Measurements from ENCODE around the gene MED12. TPM values are rescaled to one million over a fixed set of nuclear protein-coding genes. Genes with fewer than 3 reads are reported as not detected.
A peak's percentile ranks its signal among the peaks of the same experiment; 100 is the strongest.

The MED12 gene
- total RNA-seq, 1 experiment from 2014 or later, result 44.1 TPM

DNA sequence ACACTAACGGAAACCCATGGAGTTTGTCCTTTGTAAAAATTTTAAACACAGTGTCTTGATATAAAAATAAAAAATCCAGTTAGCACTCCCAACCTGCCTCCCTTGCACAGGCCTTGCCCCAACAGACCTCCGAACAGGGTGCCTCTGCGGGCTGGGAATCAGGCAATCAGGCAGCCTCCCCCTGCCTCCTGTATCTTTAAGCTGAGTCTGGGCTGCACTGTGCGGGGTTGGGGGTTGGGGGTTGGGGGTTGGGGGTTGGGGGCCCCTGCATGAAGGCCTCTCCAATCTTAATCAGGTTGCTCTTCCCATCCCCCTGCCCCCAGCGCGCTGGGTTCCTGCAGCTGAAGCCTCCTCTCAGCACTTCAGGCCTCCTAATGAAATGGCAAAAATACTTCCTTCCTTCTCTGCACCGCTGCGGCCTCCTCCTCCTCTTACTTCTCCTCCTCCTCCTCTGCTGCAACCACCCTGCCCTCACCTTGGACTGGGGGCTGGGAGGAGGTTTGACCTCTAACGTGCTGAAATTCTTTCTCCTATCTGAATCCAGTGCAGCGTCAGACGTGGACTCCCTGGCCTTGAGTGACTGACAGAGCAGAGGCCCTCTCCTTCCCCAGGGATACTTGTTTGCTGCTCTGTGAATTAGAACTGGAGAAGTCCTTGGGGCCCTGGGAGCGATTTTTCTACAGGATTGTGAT lies 52.9 kb downstream of the MED12 start:
- no peaks in the 10 kb centered on the region for H3K9me3 ChIP-seq
- DNase-seq, result no peak
- Mint-ChIP-seq H3K4me3 (ENCODE audit: unreplicated experiment) (no peak overlapping the region), H3K9me3 (ENCODE audit: unreplicated experiment) (no peaks in the 10 kb centered on the region), H3K27me3 (ENCODE audit: insufficient read depth, unreplicated experiment) (no peaks in the 10 kb centered on the region), H3K36me3 (ENCODE audit: insufficient read depth, unreplicated experiment) (no peaks in the 10 kb centered on the region), H3K27ac (ENCODE audit: unreplicated experiment) (peak overlapping the region; percentile 42), H3K4me1 (ENCODE audit: low read depth, unreplicated experiment) (peaks cover 7% of the 10 kb centered on the region)
- H3K36me3 ChIP-seq (ENCODE audit: control insufficient read depth, insufficient read depth, low read length), result no peaks in the 10 kb centered on the region
- TF ChIP-seq, protein P1, sequence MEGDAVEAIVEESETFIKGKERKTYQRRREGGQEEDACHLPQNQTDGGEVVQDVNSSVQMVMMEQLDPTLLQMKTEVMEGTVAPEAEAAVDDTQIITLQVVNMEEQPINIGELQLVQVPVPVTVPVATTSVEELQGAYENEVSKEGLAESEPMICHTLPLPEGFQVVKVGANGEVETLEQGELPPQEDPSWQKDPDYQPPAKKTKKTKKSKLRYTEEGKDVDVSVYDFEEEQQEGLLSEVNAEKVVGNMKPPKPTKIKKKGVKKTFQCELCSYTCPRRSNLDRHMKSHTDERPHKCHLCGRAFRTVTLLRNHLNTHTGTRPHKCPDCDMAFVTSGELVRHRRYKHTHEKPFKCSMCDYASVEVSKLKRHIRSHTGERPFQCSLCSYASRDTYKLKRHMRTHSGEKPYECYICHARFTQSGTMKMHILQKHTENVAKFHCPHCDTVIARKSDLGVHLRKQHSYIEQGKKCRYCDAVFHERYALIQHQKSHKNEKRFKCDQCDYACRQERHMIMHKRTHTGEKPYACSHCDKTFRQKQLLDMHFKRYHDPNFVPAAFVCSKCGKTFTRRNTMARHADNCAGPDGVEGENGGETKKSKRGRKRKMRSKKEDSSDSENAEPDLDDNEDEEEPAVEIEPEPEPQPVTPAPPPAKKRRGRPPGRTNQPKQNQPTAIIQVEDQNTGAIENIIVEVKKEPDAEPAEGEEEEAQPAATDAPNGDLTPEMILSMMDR (IDR thresholded peaks at IDR 0.05; ENCODE audit: insufficient read depth in 1 of 2, low read depth in 1 of 2, low read length in 1 of 2, severe bottlenecking in 1 of 2, unreplicated experiment in 1 of 2), result no peak
- ChIA-PET POLR2A (no interaction called here), CTCF (no interaction called here)
- H3K27me3 ChIP-seq (replicated peaks; ENCODE audit: control insufficient read depth, insufficient read depth, low read length), result no peaks in the 10 kb centered on the region
- H3K4me3 ChIP-seq (ENCODE audit: low read depth, low read length), result no peak overlapping the region
- intact Hi-C loops (cut with micrococcal nuclease; ENCODE audit: unreplicated experiment), result no loop called here
- no peaks in the 10 kb centered on the region for H3K4me1 ChIP-seq
- no TSS peak for BruUV-seq (replicated peaks)

DNA sequence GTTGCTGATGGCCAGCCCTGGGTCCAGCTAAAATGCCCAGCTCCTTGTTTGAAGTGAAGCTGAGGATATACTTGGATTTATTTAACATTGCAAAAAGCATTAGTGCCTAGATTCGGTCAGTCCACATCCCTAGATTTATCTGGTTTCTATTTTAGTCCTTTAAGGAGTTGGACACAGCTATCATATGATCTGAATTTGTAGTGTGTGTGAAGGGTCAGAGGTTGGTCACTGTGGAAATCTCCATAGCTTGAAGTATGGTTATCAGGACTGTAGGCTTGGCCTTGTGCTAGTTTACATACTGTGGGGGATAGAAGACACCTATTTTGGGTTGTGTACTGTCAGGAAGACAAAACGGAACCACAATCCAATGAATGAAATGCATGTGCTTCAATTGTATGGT lies 55.0 kb downstream of the MED12 start:
- no TSS peak for BruUV-seq (replicated peaks)
- intact Hi-C loops (cut with micrococcal nuclease; ENCODE audit: unreplicated experiment), result no loop called here
- Histone ChIP-seq H3K27me3 (replicated peaks; ENCODE audit: control insufficient read depth, insufficient read depth, low read length) (no peaks in the 10 kb centered on the region), H3K36me3 (ENCODE audit: control insufficient read depth, insufficient read depth, low read length) (no peaks in the 10 kb centered on the region), H3K4me3 (ENCODE audit: low read depth, low read length) (no peak overlapping the region), H3K4me1 (peaks cover 14% of the 10 kb centered on the region; the same call in 1 of the 2 replicates), H3K9me3 (no peaks in the 10 kb centered on the region)
- no peak for DNase-seq
- Mint-ChIP-seq H3K27me3 (ENCODE audit: insufficient read depth, unreplicated experiment) (no peaks in the 10 kb centered on the region), H3K9me3 (ENCODE audit: unreplicated experiment) (no peaks in the 10 kb centered on the region), H3K4me3 (ENCODE audit: unreplicated experiment) (no peak overlapping the region), H3K36me3 (ENCODE audit: insufficient read depth, unreplicated experiment) (no peaks in the 10 kb centered on the region), H3K27ac (ENCODE audit: unreplicated experiment) (no peak overlapping the region), H3K4me1 (ENCODE audit: low read depth, unreplicated experiment) (peaks cover 20% of the 10 kb centered on the region)
- POLR2A ChIA-PET, result interaction anchor here (0.5 kb wide), 1 partner anchor 9 kb away, joined by 3 read pairs; no protein-coding TSS in a partner anchor
- CTCF ChIA-PET, result no interaction called here
- TF ChIP-seq, protein P1 (IDR thresholded peaks at IDR 0.05; ENCODE audit: insufficient read depth in 1 of 2, low read depth in 1 of 2, low read length in 1 of 2, severe bottlenecking in 1 of 2, unreplicated experiment in 1 of 2), result no peak

DNA sequence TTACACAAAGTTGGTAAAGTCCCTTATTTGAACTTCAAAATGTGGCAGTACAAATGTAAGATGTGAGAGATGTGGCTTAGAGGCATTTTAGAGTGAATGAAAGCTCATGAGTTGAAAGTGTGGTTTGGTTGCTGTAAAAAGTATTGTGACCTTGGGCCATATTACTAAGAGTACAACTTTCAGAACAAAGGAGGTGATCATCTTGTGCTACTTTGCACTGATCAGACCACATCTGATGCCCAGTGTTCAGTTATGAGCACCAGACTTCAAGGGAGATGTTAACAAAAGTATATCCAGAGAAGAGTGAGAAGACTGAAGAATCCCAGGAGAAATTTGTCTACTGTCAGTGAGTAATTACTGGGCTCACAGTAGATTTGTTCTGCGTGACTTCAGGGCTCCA lies 56.4 kb downstream of the MED12 start:
- no TSS peak for BruUV-seq (replicated peaks)
- peaks cover 14% of the 10 kb centered on the region; the same call in 1 of the 2 replicates for H3K4me1 ChIP-seq
- no peaks in the 10 kb centered on the region for H3K36me3 Mint-ChIP-seq (ENCODE audit: insufficient read depth, unreplicated experiment)
- POLR2A ChIA-PET, result no interaction called here
- H3K4me3 Mint-ChIP-seq (ENCODE audit: unreplicated experiment), result no peak overlapping the region
- no peaks in the 10 kb centered on the region for H3K9me3 Mint-ChIP-seq (ENCODE audit: unreplicated experiment)
- intact Hi-C loops (cut with micrococcal nuclease; ENCODE audit: unreplicated experiment), result loop anchor here (5.0 kb wide), 2 partner anchors 47 to 107 kb away; partner anchors contain the start of gene SNX12
- H3K36me3 ChIP-seq (ENCODE audit: control insufficient read depth, insufficient read depth, low read length), result no peaks in the 10 kb centered on the region
- H3K27ac Mint-ChIP-seq (ENCODE audit: unreplicated experiment), result no peak overlapping the region
- H3K4me3 ChIP-seq (ENCODE audit: low read depth, low read length), result no peak overlapping the region
- TF ChIP-seq, protein P1 (IDR thresholded peaks at IDR 0.05; ENCODE audit: insufficient read depth in 1 of 2, low read depth in 1 of 2, low read length in 1 of 2, severe bottlenecking in 1 of 2, unreplicated experiment in 1 of 2), result no peak
- no peak for DNase-seq
- no peaks in the 10 kb centered on the region for H3K27me3 Mint-ChIP-seq (ENCODE audit: insufficient read depth, unreplicated experiment)
- H3K4me1 Mint-ChIP-seq (ENCODE audit: low read depth, unreplicated experiment), result peaks cover 20% of the 10 kb centered on the region
- CTCF ChIA-PET, result no interaction called here
- H3K9me3 ChIP-seq, result no peaks in the 10 kb centered on the region
- no peaks in the 10 kb centered on the region for H3K27me3 ChIP-seq (replicated peaks; ENCODE audit: control insufficient read depth, insufficient read depth, low read length)

All from Caco-2 (cell line).